Prostate gland (tissue), 2 donors: ENCODE results near the gene NCAN.

ENCODE experiments used
- POLR2A ChIP-seq: fragments of 450-650 bp; IDR thresholded peaks from one replicate; pipeline ENCODE4 v1.6.1; 2016; ENCODE audit warnings: antibody characterized with exemption, mild to moderate bottlenecking
- TF ChIP-seq, protein P1 (sequence below), 4 experiments: fragments of 200-600 bp in 2 of 4; fragments of 450-650 bp in 2 of 4; sonication (generic) in 2 of 4; IDR thresholded peaks; 1 replicate in 3 of 4; 2 replicates in 1 of 4; pipeline ENCODE4 v1.5.1; 2016 to 2019; ENCODE audit warnings: antibody characterized with exemption in 4 of 4, mild to moderate bottlenecking in 2 of 4, moderate library complexity in 2 of 4

DNA sequence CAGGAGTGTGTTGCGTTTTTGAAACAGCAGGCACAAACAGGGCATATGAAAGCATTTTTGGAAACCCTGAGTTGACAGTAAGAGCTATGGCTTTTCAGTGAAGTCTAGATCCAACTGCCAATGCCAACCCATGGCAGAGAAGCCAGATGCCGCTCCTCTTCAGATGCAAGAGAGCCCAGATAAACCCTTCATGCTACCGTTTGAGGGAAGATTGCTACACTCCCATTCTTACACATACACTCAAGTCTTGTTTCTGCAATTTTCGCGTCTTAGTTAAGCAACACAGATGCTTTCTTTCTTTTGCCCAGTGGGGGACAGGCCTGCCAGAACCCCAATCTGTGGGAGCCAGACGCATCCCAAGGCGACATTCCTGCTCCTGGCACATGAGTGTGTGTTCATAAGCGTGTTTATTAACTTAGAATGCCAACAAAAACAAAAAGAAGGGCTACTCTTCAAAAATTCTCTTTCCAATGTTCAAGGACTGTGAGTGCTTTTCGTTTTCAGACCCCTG is 30.2 kb upstream of the NCAN start:
- TF ChIP-seq, protein P1, sequence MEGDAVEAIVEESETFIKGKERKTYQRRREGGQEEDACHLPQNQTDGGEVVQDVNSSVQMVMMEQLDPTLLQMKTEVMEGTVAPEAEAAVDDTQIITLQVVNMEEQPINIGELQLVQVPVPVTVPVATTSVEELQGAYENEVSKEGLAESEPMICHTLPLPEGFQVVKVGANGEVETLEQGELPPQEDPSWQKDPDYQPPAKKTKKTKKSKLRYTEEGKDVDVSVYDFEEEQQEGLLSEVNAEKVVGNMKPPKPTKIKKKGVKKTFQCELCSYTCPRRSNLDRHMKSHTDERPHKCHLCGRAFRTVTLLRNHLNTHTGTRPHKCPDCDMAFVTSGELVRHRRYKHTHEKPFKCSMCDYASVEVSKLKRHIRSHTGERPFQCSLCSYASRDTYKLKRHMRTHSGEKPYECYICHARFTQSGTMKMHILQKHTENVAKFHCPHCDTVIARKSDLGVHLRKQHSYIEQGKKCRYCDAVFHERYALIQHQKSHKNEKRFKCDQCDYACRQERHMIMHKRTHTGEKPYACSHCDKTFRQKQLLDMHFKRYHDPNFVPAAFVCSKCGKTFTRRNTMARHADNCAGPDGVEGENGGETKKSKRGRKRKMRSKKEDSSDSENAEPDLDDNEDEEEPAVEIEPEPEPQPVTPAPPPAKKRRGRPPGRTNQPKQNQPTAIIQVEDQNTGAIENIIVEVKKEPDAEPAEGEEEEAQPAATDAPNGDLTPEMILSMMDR (IDR thresholded peaks at IDR 0.05) = no peak
- no peak for TF ChIP-seq POLR2A
